HG03064 (cell line): ENCODE data around the gene DPAGT1.
"Not testable (repeated sequence)": the region's sequence is repeated elsewhere in the genome, so short reads cannot be mapped to it uniquely, and the experiment has no call there.

Source experiments
- ATAC-seq: cut with Tn5 transposase; IDR thresholded peaks from one replicate; pipeline ENCODE4 v1.9.1; 2021; ENCODE audit warnings: low read depth; ENCODE audit not compliant: unreplicated experiment

The DPAGT1 gene

GRCh38 chr11:119101759-119102423, at the start of gene DPAGT1:
TSS of gene DPAGT1 (minus strand) at chr11:119101853. CDS start at chr11:119101655, 198 bp downstream.
- peak; percentile 70 for ATAC-seq

- no peak for ATAC-seq
Observed at GRCh38 chr11:119149786-119150275, 48.2 kb upstream of the DPAGT1 start.

DNA sequence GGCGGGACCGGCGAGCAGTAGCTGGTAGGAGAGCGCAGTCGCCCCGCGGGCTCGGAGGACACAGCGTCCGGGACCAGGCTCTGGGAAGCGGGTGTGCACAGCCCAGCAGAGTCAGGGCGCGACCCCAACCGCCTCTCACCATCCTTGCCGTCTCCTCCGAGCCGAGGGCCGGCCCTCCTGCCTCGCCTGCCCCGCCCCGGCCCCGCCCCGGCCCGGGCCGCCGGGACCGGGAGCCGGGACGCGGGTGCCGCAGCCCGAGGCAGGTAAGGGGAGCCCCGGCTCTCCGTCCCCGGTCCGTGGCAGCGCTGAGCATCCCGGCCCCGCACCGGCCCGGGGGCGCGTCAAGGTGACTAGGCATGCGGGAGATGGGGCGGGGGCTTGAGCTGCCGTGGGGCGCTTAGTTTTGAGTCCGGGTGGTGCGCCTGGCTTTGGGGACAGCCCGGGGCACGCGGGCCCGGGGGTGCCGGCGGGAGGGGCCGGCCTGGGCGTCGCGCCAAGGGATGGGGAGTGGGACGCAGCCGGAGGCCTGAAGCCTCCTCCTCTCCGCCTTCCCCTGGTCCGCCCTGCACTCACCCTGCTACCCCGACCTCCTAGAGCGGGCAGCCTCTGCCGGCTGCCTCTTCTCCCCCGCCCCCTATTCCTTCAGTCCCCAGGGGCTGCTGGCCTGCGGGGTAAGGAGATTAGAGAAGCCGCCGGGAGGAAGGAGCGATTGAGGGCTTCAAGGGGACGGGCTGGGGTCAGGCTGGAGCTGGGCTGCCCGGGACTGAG, 47.5 kb upstream of the DPAGT1 start, which contains the start of gene ABCG4:
TSS of gene ABCG4 (plus strand) at position 35 of the 768 bp plus-strand sequence. CDS start 914 bp downstream, outside the sequence.
- no peak for ATAC-seq

DNA sequence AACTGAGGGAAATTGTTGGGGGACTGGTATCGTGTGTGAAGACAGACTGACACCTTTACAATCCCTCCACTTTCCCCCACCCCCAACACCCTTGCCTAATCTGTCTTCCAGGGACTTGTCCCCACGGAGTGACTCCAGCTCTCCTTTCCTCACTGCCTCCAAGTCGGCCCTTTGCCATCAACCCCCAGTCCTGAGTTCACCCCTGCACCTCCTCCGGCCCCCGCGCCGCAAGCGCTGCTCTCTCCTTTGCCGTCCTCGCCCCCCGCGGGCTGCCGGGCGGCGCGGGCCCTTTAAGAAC, 47.0 kb upstream of the DPAGT1 start:
- ATAC-seq: no peak

- no peak for ATAC-seq
Observed at GRCh38 chr11:119147604-119148333, 46.1 kb upstream of the DPAGT1 start.

DNA sequence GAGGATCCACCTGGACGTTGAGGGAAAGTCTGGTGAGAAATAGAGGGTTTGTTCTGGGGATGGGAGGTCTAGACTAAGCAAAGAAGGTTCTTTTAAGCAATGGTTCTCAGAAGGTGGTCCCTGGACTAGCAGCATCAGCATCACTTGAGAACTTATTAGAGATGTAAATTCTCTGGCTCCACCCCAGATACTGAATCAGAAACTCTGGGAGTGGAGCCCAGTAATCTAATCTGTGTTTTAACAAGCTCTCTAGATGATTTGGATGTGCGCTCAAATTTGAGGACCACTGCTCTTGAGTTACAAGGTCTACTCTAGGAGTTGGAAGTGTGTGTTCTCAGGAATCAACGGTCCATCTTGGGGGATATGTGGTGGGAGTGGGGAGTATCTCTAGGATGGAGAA, 43.9 kb upstream of the DPAGT1 start:
- no peak for ATAC-seq

DNA sequence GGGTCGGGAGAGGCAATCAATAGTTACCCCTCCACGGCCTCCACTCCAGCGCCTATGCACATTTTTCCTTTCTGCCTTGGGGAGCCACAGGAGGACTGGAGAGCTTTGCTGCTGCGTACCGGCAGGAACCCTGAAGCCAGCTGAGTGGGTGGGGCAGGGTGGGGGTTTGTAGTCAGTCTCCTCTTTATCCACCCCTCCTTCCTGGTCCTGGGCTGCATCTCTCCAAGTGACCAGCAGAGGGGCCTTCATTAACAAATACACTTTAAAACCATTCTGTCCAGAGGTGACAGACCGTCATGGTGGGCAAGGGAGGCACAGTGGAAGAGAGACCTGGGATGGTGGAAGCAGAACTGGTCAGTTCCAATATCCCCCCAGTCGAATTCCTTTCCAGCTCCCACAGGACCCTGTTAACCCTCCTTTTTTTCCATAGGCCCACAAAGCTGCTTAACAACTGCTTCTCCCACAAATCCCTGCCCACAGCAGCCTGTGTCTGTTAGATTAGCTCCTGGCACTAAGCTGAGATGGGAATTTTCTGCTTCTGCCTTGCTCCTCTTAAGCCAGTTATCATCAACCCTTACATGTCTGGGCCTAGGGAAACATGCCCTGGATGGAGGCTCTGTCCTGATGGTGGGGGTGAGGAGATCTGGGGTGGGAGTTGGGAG, 43.3 kb upstream of the DPAGT1 start:
- no peak for ATAC-seq

GRCh38 chr11:119139276-119139675, 37.6 kb upstream of the DPAGT1 start:
- ATAC-seq: not testable (repeated sequence)

GRCh38 chr11:119134389-119134978, 32.8 kb upstream of the DPAGT1 start:
- no peak for ATAC-seq

GRCh38 chr11:119130662-119131061, 29.0 kb upstream of the DPAGT1 start:
- no peak for ATAC-seq

DNA sequence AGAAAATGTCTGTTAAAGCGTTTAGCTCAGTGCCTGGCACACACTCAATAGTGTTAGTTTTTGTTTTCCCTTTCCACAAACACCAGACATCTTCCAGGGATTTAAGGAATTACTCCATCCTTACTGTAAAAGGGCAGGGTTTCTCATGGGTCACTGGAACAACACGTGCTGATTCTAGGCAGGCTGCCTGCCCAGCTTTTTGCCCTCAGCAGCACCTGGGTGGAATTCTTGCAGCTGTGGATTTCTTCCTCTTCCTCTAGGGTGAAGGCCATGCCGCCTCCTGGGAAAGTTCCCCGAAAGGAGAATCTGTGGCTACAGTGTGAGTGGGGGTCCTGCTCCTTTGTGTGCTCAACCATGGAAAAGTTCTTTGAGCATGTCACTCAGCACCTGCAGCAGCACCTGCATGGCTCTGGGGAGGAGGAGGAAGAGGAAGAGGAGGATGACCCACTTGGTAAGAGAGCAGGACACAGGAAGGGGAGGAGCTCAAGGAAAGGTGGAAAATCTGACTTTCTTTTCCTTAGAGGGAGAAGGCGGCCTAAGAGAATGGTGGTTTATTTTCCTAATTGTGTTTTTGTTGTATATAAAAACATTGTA, 25.1 kb upstream of the DPAGT1 start:
- ATAC-seq: no peak

GRCh38 chr11:119125821-119126220, 24.2 kb upstream of the DPAGT1 start:
- no peak for ATAC-seq

GRCh38 chr11:119121811-119122124, 20.1 kb upstream of the DPAGT1 start:
- ATAC-seq: peak; percentile 13

GRCh38 chr11:119121008-119121810, 19.6 kb upstream of the DPAGT1 start, which contains the start of gene HINFP:
TSS of gene HINFP (plus strand) at chr11:119121580. CDS start at chr11:119126945, 5,365 bp downstream.
- ATAC-seq: peak; percentile 97

GRCh38 chr11:119120639-119121007, 19.0 kb upstream of the DPAGT1 start:
- ATAC-seq: no peak

- no peak for ATAC-seq
Observed at GRCh38 chr11:119118946-119119345, 17.3 kb upstream of the DPAGT1 start.

DNA sequence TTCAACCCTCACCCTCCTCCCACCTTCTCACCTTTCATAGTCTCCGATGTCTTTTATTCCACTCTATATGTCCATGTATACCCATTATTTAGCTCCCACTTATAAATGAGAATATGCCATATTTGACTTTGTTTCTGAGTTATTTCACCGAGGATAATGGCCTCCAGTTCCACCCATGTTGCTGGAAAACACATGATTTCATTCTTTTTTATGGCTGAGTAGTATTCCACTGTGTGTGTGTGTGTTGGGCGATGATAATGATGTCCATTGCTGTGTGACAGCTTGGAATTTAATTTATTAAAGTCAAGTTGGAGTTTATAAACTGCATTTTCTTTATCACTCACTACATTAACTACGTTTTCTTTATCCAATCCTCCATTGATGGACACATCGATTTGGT, 16.6 kb upstream of the DPAGT1 start:
- ATAC-seq: no peak

GRCh38 chr11:119117004-119117706, 15.5 kb upstream of the DPAGT1 start:
- ATAC-seq: no peak

- ATAC-seq: no peak
Observed at GRCh38 chr11:119116601-119117000, 14.9 kb upstream of the DPAGT1 start.
